ENCODE results near the gene PATJ.

DNA sequence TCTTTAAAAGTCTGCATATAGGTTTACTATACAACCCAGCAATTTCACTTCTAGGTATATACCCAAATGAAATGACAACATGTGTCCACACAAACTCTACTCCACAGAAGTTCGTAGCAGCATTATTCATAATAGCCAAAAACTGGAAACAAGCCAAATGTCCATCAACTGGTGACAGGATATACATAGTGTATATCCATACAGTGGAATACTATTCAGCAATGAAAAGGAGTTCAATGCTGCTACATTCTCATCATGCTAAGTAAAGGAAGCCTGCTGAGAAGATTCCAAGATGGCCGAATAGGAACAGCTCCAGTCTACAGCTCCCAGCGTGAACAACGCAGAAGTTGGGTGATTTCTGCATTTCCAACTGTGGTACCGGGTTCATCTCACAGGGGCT is 200.6 kb downstream of the PATJ start:
- TF ChIP-seq CTCF (IDR thresholded peaks at IDR 0.05) (no peak), TCF7 (CRISPR knock-in tag; IDR thresholded peaks at IDR 0.05; ENCODE audit: low read depth) (no peak), USF2 (CRISPR knock-in tag; IDR thresholded peaks at IDR 0.05) (no peak), ZBTB21 (CRISPR knock-in tag; IDR thresholded peaks at IDR 0.05; ENCODE audit: borderline replicate concordance) (no peak), HMGA2 (CRISPR knock-in tag; IDR thresholded peaks at IDR 0.05) (no peak), ZNF121 (CRISPR knock-in tag; IDR thresholded peaks at IDR 0.05) (no peak), CREB1 (CRISPR knock-in tag; IDR thresholded peaks at IDR 0.05) (no peak), SP1 (CRISPR knock-in tag; conservative IDR thresholded peaks at IDR 0.05) (no peak), ZBTB43 (CRISPR knock-in tag; IDR thresholded peaks at IDR 0.05) (no peak), ETV6 (CRISPR knock-in tag; IDR thresholded peaks at IDR 0.05) (no peak)
- TF ChIP-seq, protein P1, sequence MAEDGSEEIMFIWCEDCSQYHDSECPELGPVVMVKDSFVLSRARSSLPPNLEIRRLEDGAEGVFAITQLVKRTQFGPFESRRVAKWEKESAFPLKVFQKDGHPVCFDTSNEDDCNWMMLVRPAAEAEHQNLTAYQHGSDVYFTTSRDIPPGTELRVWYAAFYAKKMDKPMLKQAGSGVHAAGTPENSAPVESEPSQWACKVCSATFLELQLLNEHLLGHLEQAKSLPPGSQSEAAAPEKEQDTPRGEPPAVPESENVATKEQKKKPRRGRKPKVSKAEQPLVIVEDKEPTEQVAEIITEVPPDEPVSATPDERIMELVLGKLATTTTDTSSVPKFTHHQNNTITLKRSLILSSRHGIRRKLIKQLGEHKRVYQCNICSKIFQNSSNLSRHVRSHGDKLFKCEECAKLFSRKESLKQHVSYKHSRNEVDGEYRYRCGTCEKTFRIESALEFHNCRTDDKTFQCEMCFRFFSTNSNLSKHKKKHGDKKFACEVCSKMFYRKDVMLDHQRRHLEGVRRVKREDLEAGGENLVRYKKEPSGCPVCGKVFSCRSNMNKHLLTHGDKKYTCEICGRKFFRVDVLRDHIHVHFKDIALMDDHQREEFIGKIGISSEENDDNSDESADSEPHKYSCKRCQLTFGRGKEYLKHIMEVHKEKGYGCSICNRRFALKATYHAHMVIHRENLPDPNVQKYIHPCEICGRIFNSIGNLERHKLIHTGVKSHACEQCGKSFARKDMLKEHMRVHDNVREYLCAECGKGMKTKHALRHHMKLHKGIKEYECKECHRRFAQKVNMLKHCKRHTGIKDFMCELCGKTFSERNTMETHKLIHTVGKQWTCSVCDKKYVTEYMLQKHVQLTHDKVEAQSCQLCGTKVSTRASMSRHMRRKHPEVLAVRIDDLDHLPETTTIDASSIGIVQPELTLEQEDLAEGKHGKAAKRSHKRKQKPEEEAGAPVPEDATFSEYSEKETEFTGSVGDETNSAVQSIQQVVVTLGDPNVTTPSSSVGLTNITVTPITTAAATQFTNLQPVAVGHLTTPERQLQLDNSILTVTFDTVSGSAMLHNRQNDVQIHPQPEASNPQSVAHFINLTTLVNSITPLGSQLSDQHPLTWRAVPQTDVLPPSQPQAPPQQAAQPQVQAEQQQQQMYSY (CRISPR knock-in tag; IDR thresholded peaks at IDR 0.05) = no peak

All from WTC11 (cell line).